Measurements from ENCODE around the gene POMGNT1.

- no peak for TF ChIP-seq POLR2A (IDR thresholded peaks at IDR 0.05)
- no peak for TF ChIP-seq CTCF (IDR thresholded peaks at IDR 0.05)
- no peak for TF ChIP-seq POLR2AphosphoS5 (IDR thresholded peaks at IDR 0.05; ENCODE audit: insufficient read depth in 1 of 2, low read depth in 1 of 2)
Measured at GRCh38 chr1:46244656-46245371, 46.6 kb upstream of the POMGNT1 start.
